ENCODE results near the gene RFFL.

GRCh38 chr17:34998205-34998604, 65.3 kb downstream of the RFFL start:
- no peak for TF ChIP-seq GATA2 (IDR thresholded peaks at IDR 0.05; ENCODE audit: low read depth, low read length)
- TF ChIP-seq GATA3 (IDR thresholded peaks at IDR 0.05; ENCODE audit: low read depth, low read length), result no peak

Measured in SH-SY5Y (cell line).